Activated T-helper 1 cell treated with anti-CD3 and anti-CD28 coated beads, Interleukin-2, amount 50 U/mL, for 16 hours (primary cell): ENCODE data around the gene AUH.

ENCODE experiments used
- DNase-seq, 2 donors: peaks; one replicate each; pipeline ENCODE4 v3.0.0-alpha.2; 2020; ENCODE audit warnings: low read depth in 1 of 2, low spot score in 1 of 2

Gene AUH

GRCh38 chr9:91297306-91297705 is 64.4 kb downstream of the AUH start:
- DNase-seq = no peak

DNA sequence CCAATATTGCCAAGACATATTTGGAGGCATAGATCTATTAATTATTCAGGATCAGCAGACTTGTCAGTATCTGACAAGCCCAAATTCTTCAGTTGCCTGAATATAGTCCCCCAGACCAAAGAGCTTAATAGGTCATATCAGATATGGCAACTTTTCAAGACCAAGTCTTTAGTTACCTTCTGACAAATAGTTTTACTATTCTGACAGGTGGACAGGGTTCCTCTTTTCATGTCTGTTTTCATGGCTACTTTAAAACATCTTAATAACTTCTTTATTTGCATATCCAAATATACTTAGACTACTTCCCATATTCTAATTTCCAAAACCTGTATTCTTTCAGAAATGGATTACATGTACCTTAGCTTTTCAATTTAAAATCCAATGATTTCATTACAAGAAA is 65.4 kb downstream of the AUH start:
- no peak for DNase-seq

DNA sequence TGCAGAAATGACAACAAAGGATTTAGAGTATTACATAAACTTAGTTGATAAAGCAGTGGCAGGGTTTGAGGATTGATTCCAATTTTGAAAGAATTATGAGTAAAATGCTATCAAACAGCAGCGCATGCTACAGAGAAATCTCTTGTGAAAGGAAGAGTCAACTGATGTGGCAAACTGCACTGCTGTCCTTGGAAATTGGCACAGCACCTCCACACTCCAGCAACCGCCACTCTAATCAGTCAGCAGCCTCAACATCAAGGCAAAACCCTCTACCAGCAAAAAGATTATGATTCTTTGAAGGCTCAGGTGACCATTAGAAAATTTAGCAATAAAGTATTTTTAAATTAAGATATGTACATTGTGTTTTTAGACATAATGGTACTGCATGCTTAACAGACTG is 66.4 kb downstream of the AUH start:
- no peak for DNase-seq

DNA sequence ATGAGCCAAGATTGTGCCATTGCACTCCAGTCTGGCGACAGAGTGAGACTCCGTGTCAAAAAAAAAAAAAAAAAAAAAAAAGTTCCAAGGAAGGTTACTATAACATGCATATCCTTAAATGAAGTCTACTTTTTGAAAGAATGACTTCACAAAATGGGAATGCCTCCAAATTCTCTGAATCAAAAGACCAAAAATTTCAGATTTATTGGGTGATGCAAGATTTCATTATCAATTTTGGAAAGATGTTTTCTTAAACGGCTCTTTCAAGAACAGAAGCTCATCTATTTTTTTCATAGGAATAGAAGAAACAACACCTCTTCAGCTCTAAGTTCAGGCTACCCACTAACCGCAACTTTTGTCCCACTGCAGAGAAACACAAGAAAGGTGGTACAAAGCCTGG is 69.9 kb downstream of the AUH start:
- no peak for DNase-seq

DNA sequence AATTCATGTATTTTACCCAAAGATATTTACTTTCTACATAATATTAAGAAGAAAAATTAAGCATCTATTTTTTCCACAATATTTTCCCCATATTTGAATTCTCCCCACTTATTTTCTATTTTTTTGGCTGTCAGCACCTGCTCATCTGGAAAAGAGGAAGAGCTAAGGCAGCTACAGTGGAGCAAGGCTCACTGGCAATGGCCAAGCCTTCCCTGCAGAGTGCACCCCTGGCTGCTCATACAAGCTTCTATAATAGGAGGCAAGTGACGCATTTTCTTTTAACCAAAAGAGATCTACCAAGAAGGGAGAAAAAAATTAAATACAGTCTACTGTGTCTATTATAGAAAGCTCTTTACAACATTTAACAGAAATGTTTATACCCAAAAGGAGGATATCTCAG is 72.5 kb downstream of the AUH start:
- no peak for DNase-seq

DNA sequence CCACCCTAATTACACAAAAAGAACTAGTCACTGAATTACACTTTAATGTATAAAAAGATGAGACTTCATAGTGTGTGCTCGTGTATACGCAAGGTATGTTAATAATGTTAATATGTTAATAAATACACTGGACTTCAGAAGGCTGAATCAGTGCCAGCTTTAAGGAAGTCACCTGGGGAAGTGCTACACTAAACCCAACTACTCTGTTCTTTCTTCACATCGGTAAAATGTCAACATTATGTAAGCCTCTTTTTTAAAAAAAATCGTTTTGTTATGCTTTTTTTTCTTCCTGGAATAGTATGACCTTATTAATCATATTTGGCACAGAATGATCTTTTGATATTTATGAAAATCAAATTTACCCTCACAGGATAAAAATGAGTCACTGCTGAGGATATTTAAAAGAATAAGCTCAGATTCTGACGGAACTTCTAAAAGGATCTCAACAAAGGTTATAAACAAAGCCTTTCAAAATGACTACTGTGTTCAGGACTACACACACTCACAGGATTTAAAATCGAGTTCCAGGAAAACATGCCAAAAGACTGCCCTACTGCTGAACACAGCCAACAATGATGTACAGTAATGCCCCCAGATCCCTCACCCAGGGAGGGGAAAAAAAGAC is 75.9 kb downstream of the AUH start:
- DNase-seq = no peak

DNA sequence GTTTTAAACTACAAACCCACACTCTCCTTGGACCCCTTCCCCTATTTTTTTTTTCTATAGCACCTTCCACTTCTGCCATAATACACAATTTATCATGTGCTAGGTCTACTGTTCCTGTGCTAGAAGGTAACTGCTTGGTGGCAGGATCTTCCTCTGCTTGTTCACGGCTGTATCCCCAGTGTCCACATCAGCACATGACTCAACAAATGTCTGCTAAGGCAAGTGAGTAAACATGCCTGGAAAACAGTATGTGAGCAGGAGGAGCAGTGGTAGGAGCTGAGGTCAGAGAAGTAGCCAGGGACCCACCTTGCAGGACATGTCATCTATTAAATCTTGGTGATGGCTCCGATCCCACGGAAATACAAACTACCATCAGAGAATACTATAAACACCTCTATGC is 79.4 kb downstream of the AUH start:
- DNase-seq = no peak

DNA sequence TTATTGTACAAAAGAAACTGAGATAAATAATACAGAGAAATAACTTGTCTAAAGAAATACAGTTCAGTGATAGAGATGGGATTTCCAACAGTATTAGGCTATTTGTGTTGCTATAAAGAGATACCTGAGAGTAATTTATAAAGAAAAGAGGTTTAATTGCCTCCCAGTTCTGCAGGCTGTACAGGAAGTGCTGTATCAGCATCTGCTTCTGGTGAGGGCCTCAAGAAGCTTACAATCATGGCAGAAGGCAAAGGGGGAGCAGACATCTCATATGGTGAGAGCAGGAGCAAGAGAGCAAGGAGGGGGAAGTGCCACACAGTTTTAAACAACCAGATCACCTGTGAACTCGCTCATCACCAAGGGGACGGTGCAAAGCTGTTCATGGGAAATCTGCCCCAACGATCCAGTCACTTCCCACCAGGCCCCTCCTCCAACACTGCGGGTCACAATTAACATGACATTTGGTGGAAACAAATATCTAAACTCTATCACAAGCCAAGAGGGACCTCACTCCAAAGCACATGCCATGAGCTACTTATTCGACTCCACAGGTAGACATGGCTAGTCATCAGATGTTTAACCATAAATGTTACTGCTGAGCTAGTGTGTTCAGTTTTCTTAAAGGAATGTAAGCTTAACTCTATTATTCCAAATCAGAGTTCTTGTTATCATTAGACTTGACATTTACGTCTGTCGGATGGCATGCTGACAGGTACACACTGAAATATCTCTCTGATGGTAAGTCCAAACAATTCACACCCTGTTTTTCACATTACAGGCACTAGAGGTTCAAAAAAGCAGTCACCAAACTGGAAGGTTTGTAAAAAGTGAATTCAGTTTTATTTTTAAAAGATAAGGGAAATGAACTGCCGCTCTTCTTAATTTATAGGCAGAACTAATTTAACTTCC is 82.2 kb downstream of the AUH start:
- DNase-seq = no peak

DNA sequence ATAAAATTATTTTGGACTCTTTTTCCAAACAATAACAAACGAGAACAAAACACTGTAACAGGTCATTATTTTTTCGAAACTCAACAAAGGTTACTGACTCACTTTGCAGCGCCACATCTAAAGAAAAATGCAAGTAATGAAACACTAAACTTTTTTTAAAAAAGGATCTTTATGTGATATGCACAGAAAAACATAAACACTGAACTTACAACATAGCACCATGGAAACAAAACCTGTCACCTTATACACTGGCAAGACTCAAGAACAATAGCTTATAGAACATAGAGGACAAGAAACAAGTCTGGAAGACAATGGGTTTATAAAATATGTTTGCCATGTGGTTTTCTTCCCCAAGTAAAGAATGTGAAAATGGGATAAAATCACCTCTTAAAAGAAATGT is 85.2 kb downstream of the AUH start:
- DNase-seq = no peak

DNA sequence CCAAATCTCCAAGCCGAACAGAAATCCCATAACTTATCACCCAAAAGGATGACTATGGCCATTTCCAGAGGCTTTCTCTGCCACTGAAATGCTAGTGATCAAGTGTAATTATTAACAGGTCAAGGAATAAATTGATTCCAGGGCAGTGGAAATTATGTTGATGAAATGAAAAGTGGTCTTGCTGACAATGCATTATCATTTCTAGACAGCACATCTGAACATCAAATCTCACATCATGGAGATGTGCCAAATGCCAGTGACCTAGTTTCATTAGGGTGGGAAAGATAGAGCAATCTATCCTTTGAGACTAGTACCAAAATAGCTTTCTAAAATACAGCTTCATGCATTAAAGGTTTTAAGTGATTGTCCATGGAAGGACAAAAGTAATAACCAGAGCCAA is 86.1 kb downstream of the AUH start:
- DNase-seq = no peak

GRCh38 chr9:91274949-91275492 is 86.7 kb downstream of the AUH start:
- DNase-seq = no peak

GRCh38 chr9:91273853-91274552 is 87.7 kb downstream of the AUH start:
- no peak for DNase-seq

DNA sequence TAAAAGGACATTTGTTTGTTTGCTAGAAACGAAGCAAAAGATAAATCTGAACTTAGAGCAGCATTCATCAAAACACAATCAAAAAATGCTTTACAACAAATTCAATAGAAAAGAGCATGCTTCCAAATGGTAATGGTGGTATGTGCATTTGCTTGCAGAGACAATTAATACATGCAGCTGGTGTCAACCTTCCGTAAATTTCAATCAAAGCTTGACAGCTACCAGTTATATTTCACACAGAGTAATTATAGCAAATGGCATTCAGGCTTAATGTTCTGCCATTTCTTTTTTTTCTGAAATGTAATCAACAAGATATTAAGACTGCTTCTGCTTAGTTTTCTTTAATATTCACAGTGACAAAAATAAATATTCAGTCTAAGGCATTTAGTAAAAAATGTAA is 90.6 kb downstream of the AUH start:
- no peak for DNase-seq

DNA sequence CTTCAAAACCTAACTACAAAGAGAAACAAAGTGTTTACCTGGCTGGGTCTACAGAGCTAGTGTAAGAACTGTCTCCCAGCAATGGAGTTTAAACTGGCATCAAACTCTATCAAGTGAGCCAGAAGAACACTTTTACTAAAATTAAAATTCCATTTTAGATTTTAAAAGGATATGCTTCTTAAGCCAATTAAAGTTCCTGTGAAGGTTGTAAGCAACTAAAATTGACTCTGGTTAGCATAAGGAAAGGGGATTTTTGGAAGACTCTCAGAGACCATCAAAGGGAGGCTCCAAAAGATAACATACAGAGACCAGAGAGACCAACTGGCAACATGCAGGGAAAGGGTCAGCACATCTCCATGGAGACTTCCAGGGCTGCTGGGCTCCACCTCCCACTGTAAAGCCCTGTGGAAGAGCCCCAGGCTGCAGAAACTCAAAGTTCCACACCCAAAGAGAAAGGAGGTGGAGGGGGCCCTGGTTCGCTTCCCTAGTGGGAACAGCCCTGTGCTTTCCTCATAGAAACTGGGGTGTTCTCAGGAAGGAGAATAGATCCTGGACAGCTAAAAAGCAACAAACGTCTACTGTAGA is 91.7 kb downstream of the AUH start:
- DNase-seq = no peak

DNA sequence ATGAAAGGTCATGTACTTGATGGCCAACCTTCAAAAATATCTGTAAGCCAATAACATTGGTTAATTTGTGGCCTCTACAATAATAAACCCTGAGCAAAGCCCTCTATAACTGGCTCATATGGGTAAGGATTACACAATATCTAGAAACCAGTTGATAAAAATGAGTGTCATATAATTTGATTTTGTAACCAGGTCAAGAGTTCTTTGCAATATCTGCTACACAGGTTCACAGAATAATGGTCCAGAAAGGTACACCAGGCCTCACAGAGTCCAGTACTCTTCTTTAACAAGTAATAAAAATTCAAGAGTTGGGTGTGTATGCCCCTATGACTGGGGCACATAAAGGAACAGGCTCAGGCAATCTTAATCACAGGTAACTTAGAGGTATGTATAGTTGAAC is 95.3 kb downstream of the AUH start:
- DNase-seq = no peak

GRCh38 chr9:91265514-91265913 is 96.2 kb downstream of the AUH start:
- no peak for DNase-seq

DNA sequence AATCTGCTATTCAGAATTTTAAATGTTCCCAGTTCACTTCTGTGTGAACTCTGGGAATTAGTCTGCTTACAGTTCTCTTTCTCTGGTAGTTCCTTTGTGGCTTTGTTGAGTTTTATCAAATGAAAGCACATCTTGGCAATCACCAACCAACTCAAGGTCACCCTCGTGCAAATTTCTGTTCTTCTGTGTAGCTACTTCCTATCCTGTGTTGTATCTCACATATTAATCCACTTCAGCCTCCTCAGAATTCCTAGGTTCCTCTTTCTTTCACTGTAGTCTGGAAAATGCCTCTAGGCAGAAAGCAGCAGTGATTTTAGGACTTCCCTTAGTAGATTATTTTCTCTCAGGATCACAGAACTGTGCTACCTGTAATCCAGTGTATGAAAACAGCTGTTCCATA is 100.3 kb downstream of the AUH start:
- no peak for DNase-seq

GRCh38 chr9:91259162-91259561 is 102.6 kb downstream of the AUH start:
- DNase-seq = no peak

GRCh38 chr9:91258451-91258850 is 103.3 kb downstream of the AUH start:
- no peak for DNase-seq

- no peak for DNase-seq
Measured at GRCh38 chr9:91256235-91256634, 105.5 kb downstream of the AUH start.

GRCh38 chr9:91255327-91255726 is 106.4 kb downstream of the AUH start:
- DNase-seq = no peak

DNA sequence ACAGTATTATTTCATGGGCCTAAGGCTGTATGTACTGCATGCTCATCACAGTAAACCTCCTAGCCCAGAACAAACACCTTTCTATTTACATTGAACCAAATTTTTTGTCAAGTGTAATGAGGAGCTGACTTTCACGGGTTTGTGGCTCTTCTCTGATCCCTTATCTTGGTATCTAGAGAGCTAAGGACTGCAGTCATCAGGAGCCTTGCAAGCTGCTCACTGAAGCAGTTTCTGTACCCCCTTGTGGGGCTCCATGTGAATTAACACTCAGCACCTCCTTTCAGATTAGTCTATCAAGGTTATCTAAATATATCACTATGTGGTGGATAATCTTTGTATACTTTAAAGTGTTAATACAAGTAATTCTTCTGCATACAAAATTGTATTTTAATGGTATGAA is 108.2 kb downstream of the AUH start:
- DNase-seq = no peak
